ENCODE results near the gene FAM50B. TPM values are rescaled to one million over a fixed set of nuclear protein-coding genes. Genes with fewer than 3 reads are reported as not detected.
A peak's percentile ranks its signal among the peaks of the same experiment; 100 is the strongest.

The FAM50B gene
- total RNA-seq, 1 donor from 2014 or later = 8.1 TPM

DNA sequence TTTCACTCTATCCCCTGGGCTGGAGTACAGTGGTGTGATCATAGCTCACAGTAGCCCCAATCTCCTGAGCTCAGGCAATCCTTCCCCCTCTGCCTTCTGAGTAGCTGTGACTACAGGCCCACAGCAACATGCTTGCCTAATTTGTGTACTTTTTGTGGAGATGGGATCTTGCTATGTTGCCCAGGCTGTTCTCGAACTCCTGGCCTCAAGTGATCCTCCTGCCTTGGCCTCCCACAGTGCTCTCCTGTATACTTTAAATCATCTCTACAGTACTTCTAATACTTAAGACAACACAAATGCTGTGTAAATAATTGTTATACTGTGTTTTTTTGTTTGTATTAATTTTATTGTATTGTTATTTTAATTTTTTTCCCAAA lies 39.7 kb upstream of the FAM50B start:
- H3K27ac ChIP-seq = peak overlapping the region; percentile 86 to 94
- no peaks in the 10 kb centered on the region for H3K9me3 ChIP-seq
- no peaks in the 10 kb centered on the region for H3K27me3 ChIP-seq
- no peak for DNase-seq (ENCODE audit: low spot score in 2 of 2)
- H3K4me3 ChIP-seq = no peak overlapping the region
- TF ChIP-seq, protein P1, sequence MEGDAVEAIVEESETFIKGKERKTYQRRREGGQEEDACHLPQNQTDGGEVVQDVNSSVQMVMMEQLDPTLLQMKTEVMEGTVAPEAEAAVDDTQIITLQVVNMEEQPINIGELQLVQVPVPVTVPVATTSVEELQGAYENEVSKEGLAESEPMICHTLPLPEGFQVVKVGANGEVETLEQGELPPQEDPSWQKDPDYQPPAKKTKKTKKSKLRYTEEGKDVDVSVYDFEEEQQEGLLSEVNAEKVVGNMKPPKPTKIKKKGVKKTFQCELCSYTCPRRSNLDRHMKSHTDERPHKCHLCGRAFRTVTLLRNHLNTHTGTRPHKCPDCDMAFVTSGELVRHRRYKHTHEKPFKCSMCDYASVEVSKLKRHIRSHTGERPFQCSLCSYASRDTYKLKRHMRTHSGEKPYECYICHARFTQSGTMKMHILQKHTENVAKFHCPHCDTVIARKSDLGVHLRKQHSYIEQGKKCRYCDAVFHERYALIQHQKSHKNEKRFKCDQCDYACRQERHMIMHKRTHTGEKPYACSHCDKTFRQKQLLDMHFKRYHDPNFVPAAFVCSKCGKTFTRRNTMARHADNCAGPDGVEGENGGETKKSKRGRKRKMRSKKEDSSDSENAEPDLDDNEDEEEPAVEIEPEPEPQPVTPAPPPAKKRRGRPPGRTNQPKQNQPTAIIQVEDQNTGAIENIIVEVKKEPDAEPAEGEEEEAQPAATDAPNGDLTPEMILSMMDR (IDR thresholded peaks at IDR 0.05) = no peak
- no peaks in the 10 kb centered on the region for H3K36me3 ChIP-seq
- intact Hi-C loops (cut with DNase I) = loop anchor here (2.0 to 5.0 kb wide), 2 partner anchors 13 to 103 kb away; no protein-coding TSS in a partner anchor
- peaks cover 11 to 42% of the 10 kb centered on the region in 2 donors for H3K4me1 ChIP-seq

DNA sequence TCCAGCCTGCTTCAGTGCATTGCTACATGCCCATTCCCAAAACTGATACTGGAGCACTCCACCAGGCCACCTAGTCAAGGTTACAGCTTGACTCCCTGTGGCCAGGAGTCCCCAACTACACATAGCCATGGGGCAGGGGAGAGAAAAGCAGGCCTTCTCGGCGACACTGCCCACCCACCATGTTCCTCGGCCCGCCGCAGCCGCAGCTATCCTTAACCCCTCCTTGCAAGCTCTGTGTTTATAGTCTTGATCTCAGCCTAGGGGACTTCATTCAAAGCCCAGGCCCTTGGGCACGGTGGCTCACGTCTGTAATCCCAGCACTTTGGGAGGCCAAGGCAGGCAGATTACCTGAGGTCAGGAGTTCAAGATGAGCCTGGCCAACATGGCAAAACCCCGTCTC lies 39.2 kb upstream of the FAM50B start:
- Histone ChIP-seq H3K36me3 (no peaks in the 10 kb centered on the region), H3K9me3 (no peaks in the 10 kb centered on the region), H3K27me3 (no peaks in the 10 kb centered on the region), H3K4me1 (peaks cover 11 to 42% of the 10 kb centered on the region in 2 donors), H3K27ac (peak overlapping the region; percentile 86 to 94), H3K4me3 (no peak overlapping the region)
- intact Hi-C loops (cut with DNase I) = loop anchor here (2.0 to 5.0 kb wide), 2 partner anchors 13 to 102 kb away; no protein-coding TSS in a partner anchor
- DNase-seq (ENCODE audit: low spot score in 2 of 2) = no peak
- TF ChIP-seq, protein P1 (IDR thresholded peaks at IDR 0.05) = no peak

DNA sequence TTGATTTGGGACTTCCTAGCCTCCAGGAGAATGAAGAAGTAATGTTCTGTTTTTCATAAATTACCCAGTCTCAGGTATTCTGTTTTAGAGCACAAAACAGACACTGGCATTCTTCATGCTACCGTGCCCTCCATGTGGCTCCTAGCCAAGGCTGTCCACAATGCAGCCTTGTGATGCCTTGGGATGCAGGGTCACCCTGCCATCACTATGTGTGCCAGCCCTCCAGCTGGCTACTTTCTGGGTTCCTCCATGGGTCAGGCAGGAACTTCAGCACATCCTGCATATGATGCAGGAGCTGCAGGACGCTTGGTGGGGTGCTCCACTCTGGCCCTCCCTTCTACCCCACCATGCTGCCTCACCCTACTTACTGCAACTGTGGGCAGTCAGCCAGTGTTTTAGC lies 38.0 kb upstream of the FAM50B start:
- Histone ChIP-seq H3K27ac (peak overlapping the region in 1 of 2 donors; percentile 86), H3K27me3 (no peaks in the 10 kb centered on the region), H3K36me3 (no peaks in the 10 kb centered on the region), H3K4me1 (peaks cover 6 to 40% of the 10 kb centered on the region in 2 donors), H3K4me3 (no peak overlapping the region), H3K9me3 (no peaks in the 10 kb centered on the region)
- no peak for DNase-seq (ENCODE audit: low spot score in 2 of 2)
- intact Hi-C loops (cut with DNase I) = no loop called here
- TF ChIP-seq, protein P1 (IDR thresholded peaks at IDR 0.05) = no peak

DNA sequence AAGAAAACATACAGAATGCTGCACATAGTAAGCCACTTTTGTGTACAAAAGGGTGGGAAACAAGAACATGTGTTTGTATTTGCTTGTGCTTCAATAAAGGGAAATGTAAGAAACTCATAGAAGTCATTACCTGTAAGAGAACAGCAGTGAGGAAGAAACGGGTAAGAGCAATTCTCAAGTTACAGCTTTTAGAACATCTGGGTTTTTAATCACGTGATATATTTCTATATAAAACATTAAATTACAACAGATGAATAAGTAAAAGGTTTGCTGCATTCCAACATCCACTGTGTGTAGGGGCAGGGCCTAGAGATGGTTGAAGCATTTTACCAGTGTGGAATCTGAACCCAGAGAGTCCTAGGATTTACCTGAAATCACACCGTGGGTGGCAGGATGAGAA lies 36.6 kb upstream of the FAM50B start:
- Histone ChIP-seq H3K36me3 (no peaks in the 10 kb centered on the region), H3K27me3 (no peaks in the 10 kb centered on the region), H3K9me3 (no peaks in the 10 kb centered on the region), H3K4me1 (peaks cover 6 to 32% of the 10 kb centered on the region in 2 donors), H3K27ac (peak overlapping the region; percentile 15 to 20), H3K4me3 (no peak overlapping the region)
- TF ChIP-seq, protein P1 (IDR thresholded peaks at IDR 0.05) = no peak
- no peak for DNase-seq (ENCODE audit: low spot score in 2 of 2)
- intact Hi-C loops (cut with DNase I) = no loop called here

DNA sequence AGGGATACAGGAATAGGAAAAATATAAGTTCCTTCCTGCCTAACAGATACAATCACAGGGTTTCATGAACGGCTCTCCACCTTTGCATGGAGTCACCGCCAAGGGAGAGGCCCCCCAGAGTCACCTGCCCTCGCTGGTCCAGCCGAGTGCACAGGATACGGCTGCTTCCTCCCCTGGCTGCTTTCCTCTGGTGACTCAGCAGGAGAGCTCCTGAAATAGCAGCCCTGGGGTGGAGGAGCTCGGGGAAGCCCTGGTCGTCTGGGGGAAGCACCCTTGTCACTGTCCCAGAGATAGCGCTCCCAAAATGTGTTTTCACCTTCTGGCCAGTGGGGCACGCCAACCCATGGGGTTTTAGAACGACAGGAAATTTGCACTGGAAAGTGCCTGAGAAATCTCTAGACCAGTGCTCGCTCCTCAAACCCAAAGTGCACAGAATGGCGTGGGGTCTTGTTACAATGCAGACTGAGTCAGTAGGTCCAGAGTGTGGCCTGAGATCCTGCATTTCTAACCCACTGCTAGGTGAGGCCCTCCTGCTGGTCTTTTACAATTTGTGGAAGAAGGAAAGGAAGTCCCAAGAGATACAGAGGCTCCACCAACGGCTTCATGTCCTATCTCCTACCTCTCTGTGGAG lies 35.9 kb upstream of the FAM50B start:
- TF ChIP-seq, protein P1 (IDR thresholded peaks at IDR 0.05) = no peak
- Histone ChIP-seq H3K9me3 (no peaks in the 10 kb centered on the region), H3K27me3 (no peaks in the 10 kb centered on the region), H3K4me3 (no peak overlapping the region), H3K4me1 (peaks cover 6 to 27% of the 10 kb centered on the region in 2 donors), H3K27ac (peak overlapping the region; percentile 15 to 20), H3K36me3 (no peaks in the 10 kb centered on the region)
- intact Hi-C loops (cut with DNase I) = no loop called here
- peak; percentile 51 to 75 for DNase-seq (ENCODE audit: low spot score in 2 of 2)
